Fibroblast of skin of right biceps (primary cell): Measurements from ENCODE around the gene LMOD1.
"Not testable (repeated sequence)": the region's sequence is repeated elsewhere in the genome, so short reads cannot be mapped to it uniquely, and the experiment has no call there.

Source experiments
- DNase-seq: peaks from one replicate; pipeline ENCODE4 v3.0.0-alpha.2; 2013

Gene LMOD1

DNA sequence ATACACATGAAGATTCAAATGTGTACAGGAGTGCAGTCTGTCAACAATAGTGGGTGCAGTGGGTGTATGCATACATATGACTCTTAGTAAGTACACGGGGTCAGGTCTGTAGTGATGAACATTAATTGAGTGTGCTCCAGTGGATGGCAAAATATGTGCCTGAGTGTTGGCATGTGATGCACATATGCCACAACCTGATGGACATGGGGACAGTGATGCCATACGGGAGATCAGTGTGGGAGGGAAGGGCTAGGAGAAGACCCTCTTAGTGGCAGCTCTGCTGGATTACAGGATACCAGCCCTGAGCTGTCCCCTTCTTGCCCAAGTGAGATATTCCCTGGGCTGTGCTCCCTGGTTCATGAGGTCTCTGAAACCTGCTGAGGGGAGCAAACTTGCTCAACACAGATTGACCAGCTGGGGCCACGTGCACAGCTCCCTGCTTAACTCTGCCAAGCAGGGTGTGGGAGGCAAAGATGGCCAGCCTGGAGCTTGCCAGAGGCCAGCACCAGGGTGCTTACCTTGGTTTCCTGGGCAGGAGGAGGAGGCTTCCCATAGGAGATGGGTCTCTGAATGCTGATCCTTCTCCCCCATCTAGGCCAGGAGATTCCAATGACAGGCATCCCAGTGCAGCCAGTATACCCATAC is 55.4 kb downstream of the LMOD1 start:
- no peak for DNase-seq

DNA sequence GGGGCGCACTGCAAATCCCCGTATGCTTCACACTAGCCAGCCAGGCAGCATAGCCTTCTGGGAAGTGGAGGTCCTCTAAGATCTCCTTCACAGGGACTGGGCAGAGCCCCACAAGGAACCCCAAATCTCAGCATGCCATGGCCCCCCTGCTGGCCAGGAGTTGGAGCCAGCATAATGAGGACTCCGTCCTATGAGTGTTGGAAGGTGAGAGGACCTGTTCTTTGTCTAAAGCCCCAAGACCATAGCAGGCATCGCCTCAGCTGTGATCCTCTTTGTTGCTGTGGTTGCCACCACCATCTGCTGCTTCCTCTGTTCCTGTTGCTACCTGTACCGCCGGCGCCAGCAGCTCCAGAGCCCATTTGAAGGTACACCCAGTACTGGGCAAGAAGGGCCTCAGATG is 56.1 kb downstream of the LMOD1 start:
- no peak for DNase-seq

DNA sequence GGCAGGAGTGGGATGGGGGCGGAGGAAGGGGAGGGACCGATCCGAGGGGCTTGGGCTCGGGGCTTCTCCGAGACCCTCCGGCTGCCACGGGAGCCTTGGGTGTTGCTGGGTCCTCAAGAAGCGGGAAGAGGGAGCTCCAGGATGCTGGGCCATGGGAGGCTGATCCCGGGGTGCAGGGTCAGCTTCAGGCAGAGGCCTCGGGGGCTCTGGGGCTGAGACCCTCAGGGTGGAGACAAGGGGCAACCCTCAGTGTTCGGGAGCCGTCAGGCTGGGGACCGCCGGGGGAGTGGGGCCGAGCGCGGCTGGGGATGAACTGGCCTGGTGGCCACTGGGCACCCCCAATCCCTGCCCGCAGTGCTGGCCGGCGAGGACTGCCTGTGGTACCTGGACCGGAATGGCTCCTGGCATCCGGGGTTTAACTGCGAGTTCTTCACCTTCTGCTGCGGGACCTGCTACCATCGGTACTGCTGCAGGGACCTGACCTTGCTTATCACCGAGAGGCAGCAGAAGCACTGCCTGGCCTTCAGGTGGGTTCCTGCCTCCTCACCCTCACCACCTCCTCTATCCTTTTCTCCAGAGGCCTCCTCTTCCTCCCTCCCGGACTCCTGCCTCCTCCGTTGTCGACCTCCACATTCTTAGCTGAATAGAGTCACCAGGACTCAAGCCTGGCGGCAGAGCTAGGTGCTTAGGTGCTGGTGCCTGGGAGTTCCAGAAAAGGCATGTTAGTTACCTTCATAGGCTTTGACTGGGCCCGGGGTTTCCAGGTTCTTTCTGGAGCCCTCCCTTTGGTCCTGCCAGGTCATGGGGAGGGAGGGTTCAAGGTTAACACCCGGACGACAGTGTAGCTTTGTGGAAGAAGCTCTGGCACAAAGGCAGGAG is 57.0 kb downstream of the LMOD1 start:
- no peak for DNase-seq

DNA sequence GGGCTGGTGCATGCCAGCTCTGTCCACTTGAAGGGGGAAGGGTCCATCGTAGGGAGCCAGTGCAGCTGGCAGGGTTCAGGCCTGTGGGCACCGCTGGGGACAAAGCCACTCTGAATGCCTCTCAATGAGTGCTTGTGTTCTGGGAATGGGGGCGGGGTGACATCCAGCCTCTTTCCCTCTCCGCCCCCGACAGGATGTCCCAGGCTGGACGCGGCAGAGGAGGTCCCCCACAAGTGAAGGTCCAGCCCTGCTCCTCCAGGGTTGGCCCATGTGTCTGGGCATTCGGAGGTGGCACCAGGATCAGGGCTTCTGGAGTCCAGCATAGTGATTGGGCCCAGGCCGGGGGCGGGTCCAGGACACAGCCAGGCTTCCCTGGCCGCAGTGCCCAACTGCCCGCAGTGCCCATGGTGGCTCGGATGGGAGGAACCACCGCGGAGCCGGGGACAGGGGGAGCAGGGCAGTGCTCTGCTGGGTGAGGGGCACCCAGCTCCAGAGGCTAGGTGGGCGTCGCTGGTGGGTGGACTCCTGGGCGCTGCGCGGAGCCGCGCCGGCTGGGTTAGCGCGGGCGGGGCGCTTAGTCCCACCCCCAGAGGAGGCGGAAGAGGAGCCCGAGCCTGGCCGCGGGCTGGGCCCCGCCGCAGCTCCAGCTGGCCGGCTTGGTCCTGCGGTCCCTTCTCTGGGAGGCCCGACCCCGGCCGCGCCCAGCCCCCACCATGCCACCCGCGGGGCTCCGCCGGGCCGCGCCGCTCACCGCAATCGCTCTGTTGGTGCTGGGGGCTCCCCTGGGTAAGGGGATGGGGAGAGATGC is 57.9 kb downstream of the LMOD1 start, which contains the start of gene SHISA4:
SHISA4 (plus strand) TSS at position 617 of the 808 bp plus-strand sequence; CDS start at position 714, 97 bp downstream.
- peak; percentile 47 for DNase-seq

DNA sequence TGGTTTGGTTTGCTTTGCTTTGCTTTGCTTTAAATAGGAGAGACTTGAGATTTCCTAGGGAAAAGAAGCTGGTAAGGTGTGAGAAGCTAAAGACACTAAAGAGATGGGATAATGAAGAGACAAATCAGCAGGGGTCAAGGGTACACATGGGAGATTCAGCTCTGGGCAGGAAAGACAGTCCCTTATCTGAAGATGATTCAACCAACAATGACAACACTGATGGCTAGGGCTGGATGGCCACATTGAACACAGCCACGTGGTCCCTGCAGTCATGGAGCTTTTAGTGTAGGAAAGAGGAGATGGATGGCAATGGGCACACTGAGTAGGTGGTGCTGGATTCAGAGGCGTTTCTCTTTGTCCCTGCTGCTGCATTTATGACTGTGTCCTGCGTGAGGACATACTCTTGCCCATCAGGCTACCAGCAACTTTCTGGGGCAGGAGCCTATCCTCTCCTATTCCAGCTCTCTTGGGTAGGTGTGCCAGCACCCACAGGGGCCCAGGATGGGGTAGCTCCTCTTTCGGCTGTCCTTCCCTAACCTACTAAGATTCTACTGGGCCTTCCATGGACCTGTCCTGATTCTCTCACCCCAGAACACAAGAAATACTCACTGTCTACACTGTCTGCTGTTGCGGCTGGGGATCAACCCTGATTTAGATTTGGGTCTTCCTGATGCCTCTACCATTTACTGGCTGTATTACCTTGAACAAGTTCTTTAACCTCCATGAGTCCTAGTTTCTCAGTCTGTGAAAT is 59.1 kb downstream of the LMOD1 start:
- DNase-seq: no peak

DNA sequence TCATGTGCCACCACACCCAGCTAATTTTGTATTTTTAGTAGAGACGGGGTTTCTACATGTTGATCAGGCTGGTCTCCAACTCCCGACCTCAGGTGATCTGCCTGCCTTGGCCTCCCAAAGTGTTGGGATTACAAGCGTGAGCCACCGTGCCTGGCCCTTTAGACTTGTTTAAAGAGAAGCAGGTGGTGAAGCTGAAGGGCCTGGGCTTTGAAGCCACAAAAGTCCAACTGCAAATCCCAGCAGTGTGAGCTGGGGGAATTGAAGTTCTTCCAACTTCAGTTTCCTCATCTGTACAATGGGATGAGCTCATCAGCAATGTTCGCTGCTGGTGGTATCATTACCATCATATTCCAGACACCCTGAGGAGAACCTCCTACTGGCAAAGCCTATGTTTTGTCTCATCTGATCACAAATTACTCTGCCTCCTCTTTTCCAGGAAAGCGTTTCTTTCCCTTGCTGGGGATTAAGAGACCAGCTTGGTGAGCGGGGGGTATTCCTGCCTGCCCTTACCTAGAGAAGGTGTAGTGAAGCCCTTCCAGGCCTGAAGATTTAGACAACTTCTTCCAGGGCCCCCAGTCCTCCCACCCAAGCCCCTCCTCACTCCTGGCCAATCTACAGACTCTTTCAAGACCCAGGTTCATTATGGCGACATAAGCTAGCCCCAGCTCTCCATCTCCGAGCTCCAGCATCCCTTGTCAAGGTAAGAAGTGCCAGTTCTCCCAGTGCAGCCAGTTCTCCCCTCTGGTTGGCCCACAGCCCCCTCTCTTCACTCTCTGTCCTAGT is 60.1 kb downstream of the LMOD1 start:
- no peak for DNase-seq

DNA sequence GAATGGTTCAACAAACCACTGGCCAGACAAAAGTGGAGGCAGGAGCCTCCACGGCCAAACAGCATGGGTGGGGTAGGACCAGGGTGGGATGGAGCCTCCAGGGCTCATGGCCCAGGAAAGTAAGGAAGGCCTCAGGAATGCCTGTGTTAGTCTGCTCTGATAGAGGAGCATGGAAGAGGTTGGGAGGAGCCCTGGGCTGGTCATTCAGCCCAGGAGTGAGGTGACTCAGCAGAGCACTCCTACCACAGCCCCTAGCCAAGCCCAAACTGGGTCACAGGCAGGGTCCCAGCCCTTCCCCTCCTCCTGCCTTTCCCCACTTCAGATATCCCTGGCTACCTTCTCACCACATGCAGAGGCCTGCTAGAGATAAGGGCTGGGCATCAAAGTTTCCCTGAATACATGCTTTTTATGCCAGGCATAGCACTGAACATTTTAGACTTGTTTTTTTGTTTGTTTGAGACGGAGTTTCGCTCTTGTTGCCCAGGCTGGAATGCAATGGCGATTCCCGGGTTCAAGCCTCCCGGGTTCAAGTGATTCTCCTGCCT is 60.7 kb downstream of the LMOD1 start:
- DNase-seq: peak; percentile 49

DNA sequence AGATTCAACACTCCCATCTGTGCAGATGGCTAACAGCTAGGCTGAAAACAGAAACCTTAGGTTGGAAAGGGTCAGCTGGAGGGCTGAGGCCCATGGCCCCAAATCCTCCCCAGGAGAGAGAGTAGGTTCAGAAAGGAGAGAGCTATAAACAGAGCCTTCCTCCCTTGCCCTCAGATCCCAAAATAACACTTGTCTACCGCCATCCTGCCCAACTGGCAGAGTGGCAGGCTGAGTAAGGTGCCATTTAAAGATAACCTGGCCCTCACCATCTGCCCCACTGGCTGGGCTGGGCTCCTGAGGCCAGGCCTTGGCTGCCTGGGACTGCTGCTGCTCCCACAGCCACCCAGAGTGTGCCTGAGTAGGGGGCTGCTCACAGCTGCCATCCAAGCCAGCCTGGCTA is 61.9 kb downstream of the LMOD1 start:
- DNase-seq: no peak

DNA sequence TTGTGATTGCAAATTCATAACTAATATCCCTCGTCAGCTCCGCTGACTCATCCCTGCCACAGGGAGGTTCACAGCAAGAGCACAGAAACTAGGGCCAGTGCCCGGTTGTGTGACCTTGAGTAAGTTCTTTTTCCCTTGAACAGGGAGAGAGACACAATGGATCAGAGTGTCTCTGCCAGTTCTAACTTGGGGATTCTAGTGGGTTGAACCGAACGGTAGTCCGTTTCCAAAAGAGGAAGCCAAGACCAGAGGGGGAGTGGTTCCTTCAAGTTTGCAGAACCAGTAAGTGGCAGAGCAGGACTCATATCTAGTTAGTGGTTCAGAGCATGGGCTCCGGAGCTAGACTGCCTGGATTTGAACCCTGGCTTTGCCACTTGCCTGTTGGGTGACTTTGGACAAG is 62.6 kb downstream of the LMOD1 start:
- peak; percentile 29 for DNase-seq

DNA sequence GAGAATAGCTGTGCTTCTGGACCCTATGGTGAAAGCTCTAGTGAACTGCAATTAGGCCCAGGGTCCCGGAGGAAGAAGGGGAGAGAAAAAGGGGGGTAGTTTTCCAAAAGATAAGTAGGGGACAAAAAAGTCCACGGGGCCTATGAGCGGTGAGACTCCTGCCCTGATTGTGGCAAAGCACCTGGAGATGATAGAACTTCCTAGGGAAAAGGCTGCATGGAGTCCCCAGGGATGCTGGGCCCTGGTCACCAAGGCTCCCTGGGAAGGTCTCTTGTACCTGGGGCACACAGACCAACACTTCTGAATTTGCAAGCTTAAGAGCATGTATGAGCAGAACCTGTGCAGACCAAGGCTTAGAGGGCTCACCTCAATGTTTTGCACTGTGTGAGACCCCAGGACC is 63.1 kb downstream of the LMOD1 start:
- DNase-seq: no peak

DNA sequence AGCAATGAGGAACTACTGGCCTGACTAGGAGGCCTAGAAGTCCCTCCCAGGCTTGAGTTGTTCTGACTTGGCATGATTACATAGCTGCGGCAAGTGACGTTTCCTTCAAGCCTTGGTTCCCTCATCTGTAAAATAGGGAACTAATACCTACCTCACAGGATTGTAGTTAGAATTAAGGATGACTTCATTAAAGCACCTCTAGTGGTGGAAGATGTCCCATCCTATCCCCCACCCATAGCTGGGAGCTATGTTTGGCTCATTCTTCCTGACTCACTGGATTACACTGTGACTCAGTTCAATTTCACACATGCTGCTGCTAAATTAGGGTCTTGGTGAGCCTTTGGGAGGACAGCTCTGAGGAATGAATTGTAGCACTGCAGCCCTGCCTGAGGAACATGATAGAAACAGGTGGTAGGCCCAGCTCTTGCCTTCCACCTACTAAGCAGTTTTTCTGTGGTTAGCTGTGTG is 63.6 kb downstream of the LMOD1 start:
- DNase-seq: peak; percentile 92

DNA sequence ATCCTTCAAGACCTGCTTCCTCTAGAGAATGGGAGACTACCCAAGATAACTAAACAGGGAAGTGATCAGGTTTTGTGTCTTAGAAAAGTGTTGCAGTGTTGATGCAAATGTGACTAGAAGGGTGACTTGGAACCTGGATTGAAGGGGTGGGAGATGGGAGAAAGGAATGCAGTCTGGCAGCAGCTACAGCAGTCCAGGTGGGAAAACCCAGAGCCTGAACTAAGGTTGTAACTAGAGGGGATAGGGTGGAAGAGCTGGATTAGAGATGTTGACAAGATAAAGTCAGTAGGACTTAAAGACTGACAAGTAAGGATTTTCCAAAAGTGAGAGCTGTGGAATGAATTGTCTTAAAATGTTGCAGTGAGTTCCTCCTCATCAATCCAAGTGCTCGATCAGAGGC is 64.7 kb downstream of the LMOD1 start:
- DNase-seq: no peak

DNA sequence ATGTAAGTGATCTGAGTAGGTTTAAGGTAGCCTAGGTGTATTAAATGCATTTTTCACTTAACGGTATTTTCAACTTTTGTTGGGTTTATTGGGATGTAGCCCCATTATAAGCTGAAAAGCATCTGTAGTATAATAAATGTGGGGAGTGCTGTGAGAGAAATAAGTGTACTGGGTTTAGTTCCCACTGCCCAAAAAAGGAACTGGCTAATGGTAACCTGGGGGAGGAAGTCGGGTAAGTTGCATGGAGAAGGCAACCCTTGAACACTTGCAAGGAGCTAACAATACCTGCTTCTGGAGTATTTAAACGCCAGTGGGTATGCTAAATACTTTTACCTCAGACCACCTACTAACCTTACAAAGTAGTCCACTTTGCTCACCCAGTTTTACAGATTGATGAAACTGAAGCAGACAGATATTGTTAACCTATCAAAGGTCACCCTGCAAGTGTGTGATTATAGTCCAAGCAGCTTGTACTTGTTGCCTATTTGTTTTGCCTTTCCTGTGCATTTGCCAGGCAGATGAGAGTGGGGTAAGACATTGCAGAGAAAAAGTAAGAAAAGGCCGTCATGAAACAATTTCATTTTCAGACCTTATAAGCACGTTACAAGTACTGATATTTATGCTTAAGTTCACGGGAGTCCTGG is 65.3 kb downstream of the LMOD1 start:
- no peak for DNase-seq

DNA sequence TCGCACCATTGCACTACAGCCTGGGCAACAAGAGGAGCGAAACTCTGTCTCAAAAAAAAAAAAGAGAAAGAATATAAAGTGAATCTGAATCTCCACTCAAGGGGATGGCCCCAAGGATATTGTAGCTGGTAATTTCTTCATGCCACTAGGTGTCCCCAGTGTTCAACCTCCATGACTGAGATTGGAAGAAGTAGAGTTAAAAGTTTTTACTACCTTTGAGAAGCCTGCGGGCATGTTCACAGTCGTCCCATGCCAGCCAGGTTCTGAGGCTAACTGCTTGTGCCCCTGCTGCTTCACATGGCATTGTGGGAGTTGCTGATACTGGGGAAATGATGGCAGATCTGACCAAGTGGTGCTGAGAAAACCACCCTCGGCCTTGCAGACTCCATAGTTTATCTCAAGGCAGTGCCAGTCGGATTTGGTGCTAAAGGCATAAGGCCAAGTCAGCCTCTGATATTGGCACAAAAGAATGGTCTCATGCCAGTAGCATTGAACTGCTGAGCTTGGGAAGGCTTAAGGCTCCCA is 68.4 kb downstream of the LMOD1 start:
- peak; percentile 49 for DNase-seq

DNA sequence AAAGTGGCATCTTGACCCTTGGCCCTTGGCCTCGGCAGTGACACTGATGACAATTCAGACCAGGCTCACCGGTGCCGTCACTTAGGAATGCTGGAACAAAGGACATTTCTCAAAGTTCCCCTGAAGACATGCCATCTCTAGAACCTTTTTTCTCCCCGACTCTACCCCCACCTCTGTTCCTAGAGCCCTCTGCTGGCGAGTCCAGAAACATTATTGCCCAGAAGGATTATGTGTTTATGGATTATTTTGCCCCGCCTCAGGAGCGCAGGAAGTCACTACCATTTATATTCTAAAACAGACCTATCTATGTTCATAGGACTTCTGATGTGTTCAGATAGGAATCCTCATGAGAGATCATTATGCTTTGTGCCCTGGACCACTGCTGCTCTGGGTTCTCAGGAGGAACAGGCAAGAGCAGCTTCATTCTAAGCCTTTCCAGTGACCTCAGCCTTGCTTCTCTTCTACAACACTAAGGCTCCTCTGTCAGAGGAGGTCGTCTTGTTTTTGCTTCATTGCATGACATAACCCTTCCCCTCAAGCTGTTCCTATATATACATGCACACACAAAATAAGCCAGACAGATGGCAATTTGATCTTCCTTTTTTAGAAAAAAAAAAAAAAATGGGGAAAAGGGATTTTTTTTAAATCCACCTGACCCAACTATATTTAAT is 70.1 kb downstream of the LMOD1 start:
- peak; percentile 32 for DNase-seq

DNA sequence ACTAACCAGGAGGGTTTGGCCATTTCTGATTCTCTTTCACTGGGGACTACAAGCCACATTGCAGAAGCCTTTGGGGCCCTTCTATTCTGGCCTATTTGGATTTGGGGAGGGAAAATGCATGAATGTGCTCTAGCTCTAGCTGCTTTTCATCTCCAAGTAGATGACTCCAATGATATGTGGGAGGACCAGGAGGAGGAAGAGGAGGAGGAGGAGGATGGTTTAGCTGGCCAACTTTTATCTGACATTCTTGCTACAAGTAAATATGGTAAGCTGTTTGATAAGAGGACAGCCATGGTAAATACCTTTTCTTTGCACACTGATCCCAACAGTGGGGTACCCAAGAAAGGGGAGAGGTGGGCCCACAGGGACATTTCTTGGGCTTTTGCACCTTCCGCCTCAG is 71.7 kb downstream of the LMOD1 start:
- DNase-seq: no peak

DNA sequence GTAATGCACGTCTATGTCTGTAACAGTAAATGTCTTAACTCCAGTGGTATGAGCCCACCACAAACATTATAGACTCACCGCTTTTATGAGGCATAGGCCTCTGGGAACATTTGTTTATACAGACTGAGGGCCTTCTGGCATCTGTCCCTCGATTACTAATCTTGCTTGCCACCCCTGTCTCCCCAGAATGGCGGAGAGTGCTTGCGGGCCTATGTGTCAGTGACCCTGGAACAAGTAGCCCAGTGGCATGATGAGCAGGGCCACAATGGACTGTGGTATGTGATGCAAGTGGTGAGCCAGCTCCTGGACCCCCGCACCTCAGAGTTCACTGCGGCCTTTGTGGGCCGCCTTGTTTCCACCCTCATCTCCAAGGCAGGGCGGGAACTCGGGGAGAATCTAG is 76.0 kb downstream of the LMOD1 start:
- peak; percentile 44 for DNase-seq

DNA sequence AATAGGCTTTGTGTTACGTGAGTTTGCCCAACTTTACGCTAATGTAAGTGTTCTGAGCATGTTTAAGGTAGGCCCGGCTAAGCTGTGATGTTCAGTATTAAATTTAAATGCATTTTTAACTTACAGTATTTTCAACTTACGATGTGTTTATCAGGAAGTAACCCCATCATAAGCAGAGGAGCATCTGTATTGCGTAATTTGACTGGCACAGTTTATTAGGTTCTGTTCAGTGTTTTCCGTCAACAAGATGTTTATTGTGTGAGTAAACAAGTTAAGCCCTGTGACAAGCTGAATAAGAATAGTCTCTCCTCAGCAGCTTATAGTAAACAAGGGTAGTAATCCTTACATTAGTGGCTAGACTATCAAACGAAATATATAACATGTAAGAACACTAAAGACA is 84.9 kb downstream of the LMOD1 start:
- no peak for DNase-seq

DNA sequence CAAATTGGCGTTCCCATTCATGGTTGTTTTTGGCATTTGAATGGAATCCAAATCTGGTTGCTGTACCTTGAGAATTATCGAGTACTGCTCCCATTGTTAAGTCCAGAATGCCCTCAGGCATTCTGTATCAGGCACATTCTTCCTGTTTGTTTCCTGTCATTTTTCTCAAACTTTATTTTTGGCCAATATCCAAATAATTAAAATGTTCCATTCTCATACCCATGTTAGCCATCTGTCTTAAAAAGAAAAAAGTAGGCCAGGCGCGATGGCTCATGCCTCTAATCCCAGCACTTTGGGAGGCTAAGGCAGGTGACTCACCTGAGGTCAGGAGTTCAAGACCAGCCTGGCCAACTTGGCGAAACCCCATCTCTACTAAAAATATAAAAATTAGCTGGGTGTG is 86.9 kb downstream of the LMOD1 start:
- DNase-seq: peak; percentile 12

DNA sequence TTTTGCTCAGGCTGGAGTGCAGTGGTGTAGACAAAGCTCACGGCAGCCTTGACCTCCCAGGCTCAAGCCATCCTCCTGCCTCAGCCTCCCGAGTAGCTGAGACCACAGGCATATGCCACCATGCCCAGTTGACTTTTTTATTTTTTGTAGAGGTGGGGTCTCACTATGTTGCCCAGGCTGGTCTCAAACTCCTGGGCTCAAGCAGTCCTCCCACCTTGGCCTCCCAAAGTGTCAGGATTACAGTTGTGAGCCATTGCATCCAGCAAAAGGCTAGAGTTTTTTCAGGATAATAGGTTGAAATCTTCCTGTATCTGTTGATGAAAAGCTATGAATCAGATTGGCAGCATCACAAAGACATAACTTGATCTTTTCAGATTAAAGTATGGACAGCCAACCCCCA is 89.6 kb downstream of the LMOD1 start:
- DNase-seq: not testable (repeated sequence)
